ENCODE measurements around the gene HES4. TPM values are rescaled to one million over a fixed set of nuclear protein-coding genes. Genes with fewer than 3 reads are reported as not detected.

The HES4 gene
- total RNA-seq, 1 donor from 2014 or later, result 75.0 TPM

DNA sequence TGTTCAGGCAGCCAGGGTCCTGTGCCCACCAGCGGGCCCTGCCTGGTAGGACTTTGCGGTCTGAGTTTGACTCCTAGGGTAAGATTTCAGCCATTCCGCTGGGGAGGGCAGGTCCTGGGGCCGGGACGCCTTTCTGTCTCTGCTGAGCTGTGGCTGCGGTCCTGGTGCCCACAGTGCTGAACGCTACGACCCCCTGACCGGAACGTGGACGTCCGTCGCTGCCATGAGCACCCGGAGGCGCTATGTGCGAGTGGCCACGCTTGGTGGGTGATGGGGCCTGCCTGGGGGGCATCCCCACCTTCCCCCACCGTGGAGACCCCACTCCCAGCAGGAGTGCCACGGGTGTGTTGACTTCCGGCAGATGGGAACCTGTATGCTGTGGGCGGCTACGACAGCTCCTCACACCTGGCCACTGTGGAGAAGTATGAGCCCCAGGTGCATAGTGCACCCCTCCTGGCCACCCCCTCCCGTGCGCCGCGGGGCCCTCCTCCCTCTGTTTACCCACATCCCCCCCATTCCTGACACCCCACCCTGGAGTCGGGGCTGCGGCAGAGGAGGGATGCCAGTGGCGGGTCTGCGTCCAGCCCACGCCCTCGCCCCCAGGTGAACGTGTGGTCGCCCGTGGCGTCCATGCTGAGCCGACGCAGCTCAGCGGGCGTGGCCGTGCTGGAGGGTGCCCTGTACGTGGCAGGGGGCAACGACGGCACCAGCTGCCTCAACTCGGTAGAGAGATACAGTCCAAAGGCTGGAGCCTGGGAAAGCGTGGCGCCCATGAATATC is 36.0 kb downstream of the HES4 start:
- DNase-seq (ENCODE audit: extremely low spot score, unreplicated experiment), result no peak
- H3K9me3 Mint-ChIP-seq (ENCODE audit: unreplicated experiment), result no peaks in the 10 kb centered on the region
- H3K27me3 Mint-ChIP-seq (ENCODE audit: unreplicated experiment), result no peaks in the 10 kb centered on the region
- H3K36me3 Mint-ChIP-seq (ENCODE audit: unreplicated experiment), result peaks cover 2% of the 10 kb centered on the region
- H3K4me3 Mint-ChIP-seq (ENCODE audit: unreplicated experiment), result no peak overlapping the region
- no peaks in the 10 kb centered on the region for H3K4me1 Mint-ChIP-seq (ENCODE audit: unreplicated experiment)
- TF ChIP-seq CTCF (IDR thresholded peaks at IDR 0.05), result no peak
- no peak overlapping the region for H3K27ac Mint-ChIP-seq (ENCODE audit: unreplicated experiment)

GRCh38 chr1:963301-963651 is 36.6 kb downstream of the HES4 start:
- TF ChIP-seq CTCF (IDR thresholded peaks at IDR 0.05), result no peak
- H3K36me3 Mint-ChIP-seq (ENCODE audit: unreplicated experiment), result peaks cover 2% of the 10 kb centered on the region
- no peak for DNase-seq (ENCODE audit: extremely low spot score, unreplicated experiment)
- H3K4me1 Mint-ChIP-seq (ENCODE audit: unreplicated experiment), result peaks cover 3% of the 10 kb centered on the region
- H3K27me3 Mint-ChIP-seq (ENCODE audit: unreplicated experiment), result no peaks in the 10 kb centered on the region
- no peak overlapping the region for H3K27ac Mint-ChIP-seq (ENCODE audit: unreplicated experiment)
- no peaks in the 10 kb centered on the region for H3K9me3 Mint-ChIP-seq (ENCODE audit: unreplicated experiment)
- no peak overlapping the region for H3K4me3 Mint-ChIP-seq (ENCODE audit: unreplicated experiment)

DNA sequence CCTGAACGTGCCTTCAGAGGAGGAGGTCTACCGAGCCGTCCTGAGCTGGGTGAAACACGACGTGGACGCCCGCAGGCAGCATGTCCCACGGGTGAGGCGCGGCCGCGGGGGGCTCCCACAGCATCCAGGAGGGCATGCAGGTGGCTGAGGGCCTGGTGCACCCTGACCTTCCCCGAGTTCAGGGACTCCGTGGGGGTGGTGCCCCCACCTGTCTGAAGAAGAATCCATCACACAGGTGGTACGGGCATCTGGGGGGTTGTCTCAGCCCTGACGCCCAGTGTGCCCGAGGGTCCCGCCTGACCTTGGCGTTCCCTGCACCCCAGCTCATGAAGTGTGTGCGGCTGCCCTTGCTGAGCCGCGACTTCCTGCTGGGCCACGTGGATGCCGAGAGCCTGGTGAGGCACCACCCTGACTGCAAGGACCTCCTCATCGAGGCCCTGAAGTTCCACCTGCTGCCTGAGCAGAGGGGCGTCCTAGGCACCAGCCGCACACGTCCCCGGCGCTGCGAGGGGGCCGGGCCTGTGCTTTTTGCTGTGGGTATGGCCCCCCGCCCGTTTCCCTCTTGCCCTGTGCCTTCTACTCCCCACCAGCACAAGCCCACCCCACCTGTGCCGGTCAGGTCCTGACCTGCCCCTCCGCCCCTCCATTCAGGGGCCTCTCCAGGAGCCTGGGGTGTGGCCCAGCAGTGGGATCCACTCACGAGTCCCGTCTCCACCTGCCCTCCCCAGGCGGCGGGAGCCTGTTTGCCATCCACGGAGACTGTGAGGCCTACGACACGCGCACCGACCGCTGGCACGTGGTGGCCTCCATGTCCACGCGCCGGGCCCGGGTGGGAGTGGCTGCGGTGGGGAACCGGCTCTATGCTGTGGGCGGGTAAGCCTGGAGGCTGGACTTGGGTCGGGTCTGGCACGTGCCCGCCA is 37.3 kb downstream of the HES4 start:
- no peak overlapping the region for H3K27ac Mint-ChIP-seq (ENCODE audit: unreplicated experiment)
- no peaks in the 10 kb centered on the region for H3K27me3 Mint-ChIP-seq (ENCODE audit: unreplicated experiment)
- no peaks in the 10 kb centered on the region for H3K9me3 Mint-ChIP-seq (ENCODE audit: unreplicated experiment)
- DNase-seq (ENCODE audit: extremely low spot score, unreplicated experiment), result no peak
- peaks cover 2% of the 10 kb centered on the region for H3K36me3 Mint-ChIP-seq (ENCODE audit: unreplicated experiment)
- peak overlapping the region; percentile 57 for H3K4me3 Mint-ChIP-seq (ENCODE audit: unreplicated experiment)
- TF ChIP-seq CTCF (IDR thresholded peaks at IDR 0.05), result no peak
- H3K4me1 Mint-ChIP-seq (ENCODE audit: unreplicated experiment), result peaks cover 8% of the 10 kb centered on the region

DNA sequence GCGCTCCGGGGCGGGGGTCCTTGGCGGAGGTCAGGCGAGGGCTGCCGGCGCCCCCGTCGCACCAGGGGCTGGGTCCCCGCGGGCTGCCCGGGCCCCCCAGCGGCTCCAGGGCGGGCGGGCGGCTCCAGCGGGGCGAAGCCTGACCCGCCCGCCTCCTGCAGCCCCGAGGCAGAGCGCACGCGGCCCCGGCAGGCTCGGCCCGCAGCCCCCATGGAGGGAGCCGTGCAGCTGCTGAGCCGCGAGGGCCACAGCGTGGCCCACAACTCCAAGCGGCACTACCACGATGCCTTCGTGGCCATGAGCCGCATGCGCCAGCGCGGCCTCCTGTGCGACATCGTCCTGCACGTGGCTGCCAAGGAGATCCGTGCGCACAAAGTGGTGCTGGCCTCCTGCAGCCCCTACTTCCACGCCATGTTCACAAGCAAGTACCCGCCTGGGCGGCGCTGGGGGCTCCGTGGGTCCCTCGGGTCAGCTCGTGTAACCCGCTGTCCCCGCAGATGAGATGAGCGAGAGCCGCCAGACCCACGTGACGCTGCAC is 38.7 kb downstream of the HES4 start:
- no peaks in the 10 kb centered on the region for H3K27me3 Mint-ChIP-seq (ENCODE audit: unreplicated experiment)
- H3K4me1 Mint-ChIP-seq (ENCODE audit: unreplicated experiment), result peaks cover 13% of the 10 kb centered on the region
- H3K27ac Mint-ChIP-seq (ENCODE audit: unreplicated experiment), result no peak overlapping the region
- peak overlapping the region; percentile 32 for H3K4me3 Mint-ChIP-seq (ENCODE audit: unreplicated experiment)
- TF ChIP-seq CTCF (IDR thresholded peaks at IDR 0.05), result no peak
- peaks cover 4% of the 10 kb centered on the region for H3K36me3 Mint-ChIP-seq (ENCODE audit: unreplicated experiment)
- DNase-seq (ENCODE audit: extremely low spot score, unreplicated experiment), result no peak
- H3K9me3 Mint-ChIP-seq (ENCODE audit: unreplicated experiment), result no peaks in the 10 kb centered on the region
